Measurements from ENCODE around the gene EXOC6B. TPM values are rescaled to one million over a fixed set of nuclear protein-coding genes. Genes with fewer than 3 reads are reported as not detected.

The EXOC6B gene
- total RNA-seq, 2 donors from 2014 or later: 16.6 to 36.6 TPM

DNA sequence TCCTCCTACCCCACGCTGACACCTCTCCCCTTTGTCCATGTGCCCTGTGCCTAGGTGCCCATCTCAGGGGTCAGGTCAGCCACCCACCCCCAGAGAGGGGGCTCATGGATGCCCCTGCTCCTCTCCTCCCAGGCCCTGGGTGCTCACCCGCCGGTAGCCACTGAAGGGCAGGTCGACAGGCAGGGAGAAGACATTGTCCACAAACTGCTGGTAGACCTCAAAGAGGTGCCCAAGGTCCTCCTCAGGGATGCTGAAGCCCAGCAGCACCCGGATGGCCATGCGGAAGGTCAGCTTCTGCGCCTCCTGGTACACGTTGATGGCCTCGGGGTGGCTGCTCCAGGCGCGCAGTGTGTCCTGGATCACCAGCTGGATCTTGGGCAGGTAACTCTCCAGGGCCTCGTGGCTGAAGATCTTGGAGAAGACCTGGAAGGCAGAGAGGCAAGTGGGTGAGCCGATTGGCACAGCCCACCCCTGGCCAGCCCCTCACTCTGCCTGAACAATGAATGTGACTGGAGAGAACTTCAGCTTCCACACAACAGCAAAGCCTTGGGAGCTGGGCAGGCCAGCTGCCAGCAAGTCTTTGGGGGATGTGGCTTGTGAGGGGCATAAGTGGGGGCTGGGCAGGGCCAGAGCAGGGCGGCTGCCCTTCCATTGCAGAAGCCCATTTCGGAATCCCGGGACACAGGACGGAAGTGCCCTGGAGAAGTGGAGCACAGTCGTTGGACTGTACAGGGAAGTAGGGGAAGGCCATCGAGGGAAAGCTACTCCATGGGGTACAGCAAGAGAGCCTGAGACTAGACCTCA, 690.6 kb downstream of the EXOC6B start:
- H3K9me3 ChIP-seq: no peaks in the 10 kb centered on the region
- no peaks in the 10 kb centered on the region for H3K36me3 ChIP-seq
- no peak overlapping the region for H3K27ac ChIP-seq
- intact Hi-C loops (cut with DNase I): loop anchor here (10.0 kb wide), 1 partner anchor 610 kb away; no protein-coding TSS in a partner anchor
- WGBS: 94% methylated on average over 19 of the region's 19 CpGs
- no peak overlapping the region for H3K4me3 ChIP-seq
- H3K4me1 ChIP-seq (replicated peaks): no peaks in the 10 kb centered on the region
- TF ChIP-seq POLR2A (IDR thresholded peaks at IDR 0.05) (no peak), POLR2AphosphoS5 (IDR thresholded peaks at IDR 0.05) (no peak)
- TF ChIP-seq, protein P1, sequence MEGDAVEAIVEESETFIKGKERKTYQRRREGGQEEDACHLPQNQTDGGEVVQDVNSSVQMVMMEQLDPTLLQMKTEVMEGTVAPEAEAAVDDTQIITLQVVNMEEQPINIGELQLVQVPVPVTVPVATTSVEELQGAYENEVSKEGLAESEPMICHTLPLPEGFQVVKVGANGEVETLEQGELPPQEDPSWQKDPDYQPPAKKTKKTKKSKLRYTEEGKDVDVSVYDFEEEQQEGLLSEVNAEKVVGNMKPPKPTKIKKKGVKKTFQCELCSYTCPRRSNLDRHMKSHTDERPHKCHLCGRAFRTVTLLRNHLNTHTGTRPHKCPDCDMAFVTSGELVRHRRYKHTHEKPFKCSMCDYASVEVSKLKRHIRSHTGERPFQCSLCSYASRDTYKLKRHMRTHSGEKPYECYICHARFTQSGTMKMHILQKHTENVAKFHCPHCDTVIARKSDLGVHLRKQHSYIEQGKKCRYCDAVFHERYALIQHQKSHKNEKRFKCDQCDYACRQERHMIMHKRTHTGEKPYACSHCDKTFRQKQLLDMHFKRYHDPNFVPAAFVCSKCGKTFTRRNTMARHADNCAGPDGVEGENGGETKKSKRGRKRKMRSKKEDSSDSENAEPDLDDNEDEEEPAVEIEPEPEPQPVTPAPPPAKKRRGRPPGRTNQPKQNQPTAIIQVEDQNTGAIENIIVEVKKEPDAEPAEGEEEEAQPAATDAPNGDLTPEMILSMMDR (IDR thresholded peaks at IDR 0.05): no peak
- DNase-seq (ENCODE audit: low spot score): no peak
- no peaks in the 10 kb centered on the region for H3K27me3 ChIP-seq (replicated peaks; ENCODE audit: insufficient read depth)

DNA sequence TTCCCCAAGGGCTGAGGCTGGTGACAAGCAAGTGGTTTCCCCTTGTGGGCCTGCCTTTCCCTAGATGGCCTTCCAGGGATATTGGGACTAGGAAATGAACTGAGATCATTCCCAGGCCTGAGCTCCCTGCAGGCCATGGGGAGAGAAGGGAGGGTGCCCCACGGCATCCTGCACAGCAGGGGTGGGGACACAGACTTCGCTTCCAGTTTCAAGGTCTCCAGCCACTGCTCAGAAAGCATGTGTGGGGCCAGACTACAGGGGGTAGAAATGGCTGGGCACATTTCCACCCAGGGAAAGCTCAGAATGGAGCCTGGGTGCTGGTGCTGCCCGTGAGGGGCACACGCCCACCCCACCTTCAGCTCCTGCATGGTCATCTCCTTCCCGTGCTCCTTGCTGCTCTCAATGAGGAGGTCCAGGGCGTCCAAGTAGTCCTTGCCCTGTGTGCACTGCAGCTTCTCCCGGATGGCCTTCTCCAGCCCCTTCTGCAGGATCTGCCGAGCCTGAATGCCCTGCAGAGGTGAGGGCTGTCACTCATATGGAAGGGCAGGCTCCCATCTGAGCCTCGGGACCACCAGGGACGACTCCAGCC, 691.3 kb downstream of the EXOC6B start:
- no peak for DNase-seq (ENCODE audit: low spot score)
- 89% methylated on average over 10 of the region's 10 CpGs for WGBS
- intact Hi-C loops (cut with DNase I): loop anchor here (10.0 kb wide), 1 partner anchor 610 kb away; no protein-coding TSS in a partner anchor
- no peak overlapping the region for H3K27ac ChIP-seq
- H3K4me3 ChIP-seq: no peak overlapping the region
- no peaks in the 10 kb centered on the region for H3K36me3 ChIP-seq
- H3K4me1 ChIP-seq (replicated peaks): no peaks in the 10 kb centered on the region
- TF ChIP-seq POLR2AphosphoS5 (IDR thresholded peaks at IDR 0.05) (no peak), POLR2A (IDR thresholded peaks at IDR 0.05) (no peak)
- TF ChIP-seq, protein P1 (IDR thresholded peaks at IDR 0.05): no peak
- no peaks in the 10 kb centered on the region for H3K27me3 ChIP-seq (replicated peaks; ENCODE audit: insufficient read depth)
- H3K9me3 ChIP-seq: no peaks in the 10 kb centered on the region

DNA sequence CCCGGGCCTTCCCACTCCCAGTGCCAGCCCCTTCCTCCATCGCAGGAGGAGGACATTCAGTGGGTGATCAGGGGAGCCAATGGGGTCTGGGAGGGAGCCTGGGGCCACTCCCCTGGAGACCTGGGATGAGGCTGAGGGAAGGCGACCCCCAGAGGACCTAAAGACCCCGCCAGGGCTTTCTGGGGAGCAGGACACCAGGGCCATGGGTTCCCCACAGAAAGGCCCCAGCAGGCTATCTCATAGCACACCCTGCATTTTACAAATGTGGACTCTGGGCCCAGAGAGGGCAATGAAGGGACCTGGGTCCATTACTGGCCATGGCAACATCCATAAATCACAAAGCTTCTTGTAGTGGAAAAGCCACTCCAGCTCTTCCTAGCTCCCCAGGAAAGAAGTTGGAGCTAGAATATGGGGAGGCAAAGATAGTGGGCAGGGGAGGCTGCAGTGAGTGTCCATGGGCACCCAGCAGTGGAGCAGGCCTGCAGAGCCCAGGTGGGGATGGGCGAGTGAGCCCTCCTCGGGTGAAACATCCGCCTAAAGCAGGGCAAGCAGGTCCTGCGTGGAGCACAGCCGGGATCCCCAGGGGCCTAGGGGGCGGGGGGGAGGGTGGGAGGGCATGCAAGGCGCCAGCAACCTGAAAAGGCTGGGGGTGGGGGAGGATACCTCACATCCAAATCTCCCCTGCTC, 692.0 kb downstream of the EXOC6B start:
- intact Hi-C loops (cut with DNase I): loop anchor here (10.0 kb wide), 1 partner anchor 611 kb away; no protein-coding TSS in a partner anchor
- H3K4me3 ChIP-seq: no peak overlapping the region
- no peak overlapping the region for H3K27ac ChIP-seq
- 85% methylated on average over 11 of the region's 11 CpGs for whole genome bisulfite sequencing
- TF ChIP-seq, protein P1 (IDR thresholded peaks at IDR 0.05): no peak
- no peak for TF ChIP-seq POLR2AphosphoS5 (IDR thresholded peaks at IDR 0.05)
- no peak for TF ChIP-seq POLR2A (IDR thresholded peaks at IDR 0.05)
- H3K36me3 ChIP-seq: no peaks in the 10 kb centered on the region
- DNase-seq (ENCODE audit: low spot score): no peak
- no peaks in the 10 kb centered on the region for H3K9me3 ChIP-seq
- H3K4me1 ChIP-seq (replicated peaks): no peaks in the 10 kb centered on the region
- H3K27me3 ChIP-seq (replicated peaks; ENCODE audit: insufficient read depth): no peaks in the 10 kb centered on the region

GRCh38 chr2:72132981-72133720, 692.7 kb downstream of the EXOC6B start:
- intact Hi-C loops (cut with DNase I): loop anchor here (10.0 kb wide), 1 partner anchor 612 kb away; no protein-coding TSS in a partner anchor
- Histone ChIP-seq H3K27ac (no peak overlapping the region), H3K36me3 (no peaks in the 10 kb centered on the region), H3K27me3 (replicated peaks; ENCODE audit: insufficient read depth) (no peaks in the 10 kb centered on the region), H3K9me3 (no peaks in the 10 kb centered on the region), H3K4me1 (replicated peaks) (no peaks in the 10 kb centered on the region), H3K4me3 (no peak overlapping the region)
- WGBS: 97% methylated on average over 29 of the region's 29 CpGs
- DNase-seq (ENCODE audit: low spot score): no peak
- TF ChIP-seq POLR2A (IDR thresholded peaks at IDR 0.05) (no peak), POLR2AphosphoS5 (IDR thresholded peaks at IDR 0.05) (no peak)
- TF ChIP-seq, protein P1 (IDR thresholded peaks at IDR 0.05): no peak

Data from prostate gland (tissue), 2 donors.